Jurkat, Clone E6-1 (cell line): ENCODE measurements around the gene FRK.
"Not testable (repeated sequence)": the region's sequence is repeated elsewhere in the genome, so short reads cannot be mapped to it uniquely, and the experiment has no call there.

ENCODE experiments used
- DNase-seq: peaks from one replicate; pipeline ENCODE4 v3.0.0-alpha.2; 2011; ENCODE audit warnings: low read depth, low spot score
- H3K4me3 ChIP-seq: 2 replicates; pipeline ENCODE4 v1.5.1; 2011; ENCODE audit warnings: mild to moderate bottlenecking, low read length, control low read depth, moderate library complexity

Gene FRK

GRCh38 chr6:115971785-115972184, 88.9 kb downstream of the FRK start:
- no peak for DNase-seq
- H3K4me3 ChIP-seq = no peak overlapping the region

- H3K4me3 ChIP-seq = no peak overlapping the region
- DNase-seq = no peak
These were observed 90.8 kb downstream of the FRK start for GRCh38 chr6:115969930-115970273.

- no peak overlapping the region for H3K4me3 ChIP-seq
- DNase-seq = no peak
These were observed 91.3 kb downstream of the FRK start for GRCh38 chr6:115969207-115969929.

GRCh38 chr6:115960286-115960685, 100.4 kb downstream of the FRK start:
- DNase-seq, H3K4me3 ChIP-seq: not testable (repeated sequence)

- DNase-seq = no peak
- H3K4me3 ChIP-seq = no peak overlapping the region
These were observed 101.7 kb downstream of the FRK start for GRCh38 chr6:115958958-115959357.

GRCh38 chr6:115954740-115955139, 106.0 kb downstream of the FRK start:
- no peak overlapping the region for H3K4me3 ChIP-seq
- no peak for DNase-seq

GRCh38 chr6:115948751-115949150, 111.9 kb downstream of the FRK start:
- DNase-seq = no peak
- no peak overlapping the region for H3K4me3 ChIP-seq

GRCh38 chr6:115947966-115948541, 112.6 kb downstream of the FRK start:
- no peak overlapping the region for H3K4me3 ChIP-seq
- no peak for DNase-seq

GRCh38 chr6:115945812-115946211, 114.9 kb downstream of the FRK start:
- H3K4me3 ChIP-seq = no peak overlapping the region
- no peak for DNase-seq

GRCh38 chr6:115945306-115945705, 115.4 kb downstream of the FRK start:
- DNase-seq = no peak
- no peak overlapping the region for H3K4me3 ChIP-seq

- not testable (repeated sequence) for DNase-seq, H3K4me3 ChIP-seq
These were observed 115.9 kb downstream of the FRK start for GRCh38 chr6:115944829-115945228.

GRCh38 chr6:115937502-115937901, 123.2 kb downstream of the FRK start:
- not testable (repeated sequence) for DNase-seq, H3K4me3 ChIP-seq

- no peak overlapping the region for H3K4me3 ChIP-seq
- DNase-seq = no peak
These were observed 125.3 kb downstream of the FRK start for GRCh38 chr6:115935361-115935760.

- no peak for DNase-seq
- H3K4me3 ChIP-seq = no peak overlapping the region
These were observed 125.9 kb downstream of the FRK start for GRCh38 chr6:115934829-115935228.

GRCh38 chr6:115934145-115934544, 126.5 kb downstream of the FRK start:
- H3K4me3 ChIP-seq = no peak overlapping the region
- DNase-seq = no peak

- H3K4me3 ChIP-seq = no peak overlapping the region
- no peak for DNase-seq
These were observed 128.2 kb downstream of the FRK start for GRCh38 chr6:115932481-115932880.

GRCh38 chr6:115928000-115928399, 132.7 kb downstream of the FRK start:
- H3K4me3 ChIP-seq, DNase-seq: not testable (repeated sequence)

GRCh38 chr6:115922971-115923370, 137.7 kb downstream of the FRK start:
- DNase-seq = no peak
- no peak overlapping the region for H3K4me3 ChIP-seq

- no peak overlapping the region for H3K4me3 ChIP-seq
- DNase-seq = no peak
These were observed 146.6 kb downstream of the FRK start for GRCh38 chr6:115914098-115914497.

- no peak for DNase-seq
- H3K4me3 ChIP-seq = no peak overlapping the region
These were observed 150.7 kb downstream of the FRK start for GRCh38 chr6:115909923-115910546.
